Occipital lobe (tissue), 2 donors: Measurements from ENCODE around the gene KCNK6. TPM values are rescaled to one million over a fixed set of nuclear protein-coding genes. Genes with fewer than 3 reads are reported as not detected.

ENCODE experiments used
- DNase-seq: peaks from one replicate; lab custom pipeline; 2025; lab: John Stamatoyannopoulos, UW
- total RNA-seq: library from RNA; depleted of rRNA; stranded (reverse); fragments of >200 nt; gene quantifications from one replicate; pipeline ENCODE4 v1.2.3, GENCODE V29; 2014

The KCNK6 gene
- total RNA-seq: 0.31 TPM

- peak; percentile 23 for DNase-seq
Observed at GRCh38 chr19:38319421-38320258, at the start of gene KCNK6. Gene KCNK6 (plus strand): TSS chr19:38319845. CDS start chr19:38319951, 106 bp downstream.

- DNase-seq: no peak
Observed at GRCh38 chr19:38270587-38271167, 49.0 kb upstream of the KCNK6 start.

GRCh38 chr19:38273499-38273898, 46.1 kb upstream of the KCNK6 start:
- DNase-seq: no peak

- peak; percentile 66 for DNase-seq
Observed at GRCh38 chr19:38274739-38275138, 44.9 kb upstream of the KCNK6 start.

- no peak for DNase-seq
Observed at GRCh38 chr19:38276942-38277517, 42.6 kb upstream of the KCNK6 start.

- DNase-seq: no peak
Observed at GRCh38 chr19:38277549-38277948, 42.1 kb upstream of the KCNK6 start.

GRCh38 chr19:38277969-38278680, 41.5 kb upstream of the KCNK6 start:
- DNase-seq: no peak

GRCh38 chr19:38278751-38279150, 40.9 kb upstream of the KCNK6 start:
- no peak for DNase-seq

- DNase-seq: no peak
Observed at GRCh38 chr19:38280030-38280921, 39.4 kb upstream of the KCNK6 start.

GRCh38 chr19:38281811-38282566, 37.7 kb upstream of the KCNK6 start:
- no peak for DNase-seq

GRCh38 chr19:38283271-38283670, 36.4 kb upstream of the KCNK6 start:
- no peak for DNase-seq

GRCh38 chr19:38284422-38284821, 35.2 kb upstream of the KCNK6 start:
- DNase-seq: no peak

GRCh38 chr19:38285567-38285966, 34.1 kb upstream of the KCNK6 start:
- no peak for DNase-seq

- DNase-seq: no peak
Observed at GRCh38 chr19:38287604-38288003, 32.0 kb upstream of the KCNK6 start.

GRCh38 chr19:38288123-38288855, 31.4 kb upstream of the KCNK6 start:
- DNase-seq: no peak

- DNase-seq: peak; percentile 27
Observed at GRCh38 chr19:38289955-38290354, 29.7 kb upstream of the KCNK6 start.

- no peak for DNase-seq
Observed at GRCh38 chr19:38290631-38291147, 29.0 kb upstream of the KCNK6 start.

GRCh38 chr19:38291855-38292254, 27.8 kb upstream of the KCNK6 start:
- DNase-seq: no peak

GRCh38 chr19:38293281-38293680, 26.4 kb upstream of the KCNK6 start:
- no peak for DNase-seq
